ENCODE results near the gene CUX1.
"Not testable (repeated sequence)": the region's sequence is repeated elsewhere in the genome, so short reads cannot be mapped to it uniquely, and the experiment has no call there.

Gene CUX1

GRCh38 chr7:102045681-102046372 is 228.4 kb downstream of the CUX1 start:
- ATAC-seq (no peak), DNase-seq (no peak)

GRCh38 chr7:102046373-102047117 is 229.1 kb downstream of the CUX1 start:
- no peak for DNase-seq
- no peak for ATAC-seq

- DNase-seq, result no peak
These were observed 229.7 kb downstream of the CUX1 start for GRCh38 chr7:102047167-102047566.

GRCh38 chr7:102049765-102050164 is 232.3 kb downstream of the CUX1 start:
- DNase-seq (no peak), ATAC-seq (no peak)

More at GRCh38 chr7:102047167-102047566, 229.7 kb downstream of the CUX1 start:
- no peak for ATAC-seq

- DNase-seq, result no peak
- ATAC-seq, result no peak
These were observed 233.5 kb downstream of the CUX1 start for GRCh38 chr7:102050864-102051460.

GRCh38 chr7:102051736-102052135 is 234.3 kb downstream of the CUX1 start:
- ATAC-seq, DNase-seq: not testable (repeated sequence)

GRCh38 chr7:102054158-102054557 is 236.7 kb downstream of the CUX1 start:
- no peak for DNase-seq
- ATAC-seq, result no peak

GRCh38 chr7:102055181-102055976 is 238.0 kb downstream of the CUX1 start:
- DNase-seq (no peak), ATAC-seq (no peak)

- no peak for DNase-seq
- no peak for ATAC-seq
These were observed 242.1 kb downstream of the CUX1 start for GRCh38 chr7:102059524-102059923.

- ATAC-seq (no peak), DNase-seq (no peak)
These were observed 244.0 kb downstream of the CUX1 start for GRCh38 chr7:102061354-102061945.

- DNase-seq, result peak; percentile 34
- ATAC-seq, result peak; percentile 36
These were observed 244.6 kb downstream of the CUX1 start for GRCh38 chr7:102061981-102062390.

- DNase-seq (no peak), ATAC-seq (no peak)
These were observed 246.3 kb downstream of the CUX1 start for GRCh38 chr7:102063690-102064180.

- ATAC-seq (peak; percentile 23), DNase-seq (no peak)
These were observed 247.1 kb downstream of the CUX1 start for GRCh38 chr7:102064361-102065025.

- DNase-seq, result no peak
- ATAC-seq, result no peak
These were observed 247.8 kb downstream of the CUX1 start for GRCh38 chr7:102065226-102065625.

- no peak for ATAC-seq
- DNase-seq, result no peak
These were observed 249.1 kb downstream of the CUX1 start for GRCh38 chr7:102066476-102066875.

GRCh38 chr7:102068846-102069245 is 251.4 kb downstream of the CUX1 start:
- ATAC-seq (no peak), DNase-seq (no peak)

GRCh38 chr7:102069931-102070629 is 252.7 kb downstream of the CUX1 start:
- ATAC-seq, result no peak
- DNase-seq, result no peak

GRCh38 chr7:102072003-102072402 is 254.6 kb downstream of the CUX1 start:
- no peak for ATAC-seq
- DNase-seq, result no peak

- DNase-seq (no peak), ATAC-seq (no peak)
These were observed 255.3 kb downstream of the CUX1 start for GRCh38 chr7:102072636-102073209.

Measured in stimulated activated naive CD8-positive, alpha-beta T cell treated with anti-CD3 and anti-CD28 coated beads, Interleukin-15, Interleukin-2, amounts not matched to agents 100 U/mL and 50 U/mL, for 24 hours (primary cell).